GM18907 (cell line): Measurements from ENCODE around the gene SEMA3B.
"Not testable (repeated sequence)": the region's sequence is repeated elsewhere in the genome, so short reads cannot be mapped to it uniquely, and the experiment has no call there.

Experiments
- ATAC-seq: cut with Tn5 transposase; IDR thresholded peaks from one replicate; pipeline ENCODE4 v1.9.1; 2021; ENCODE audit warnings: mild to moderate bottlenecking, moderate library complexity; ENCODE audit not compliant: unreplicated experiment

Gene SEMA3B

GRCh38 chr3:50258029-50258680 is 10.8 kb upstream of the SEMA3B start:
- ATAC-seq = no peak

GRCh38 chr3:50258979-50259378 is 10.0 kb upstream of the SEMA3B start:
- ATAC-seq = no peak

GRCh38 chr3:50259432-50260026 is 9.4 kb upstream of the SEMA3B start:
- ATAC-seq = peak; percentile 20

- peak; percentile 82 for ATAC-seq
Observed at GRCh38 chr3:50260027-50260941, 8.7 kb upstream of the SEMA3B start.

- no peak for ATAC-seq
Observed at GRCh38 chr3:50260942-50261441, 8.0 kb upstream of the SEMA3B start.

GRCh38 chr3:50261505-50261904 is 7.4 kb upstream of the SEMA3B start:
- ATAC-seq = no peak

GRCh38 chr3:50262200-50262599 is 6.7 kb upstream of the SEMA3B start:
- ATAC-seq = not testable (repeated sequence)

- ATAC-seq = no peak
Observed at GRCh38 chr3:50262778-50263177, 6.2 kb upstream of the SEMA3B start.

- no peak for ATAC-seq
Observed at GRCh38 chr3:50263478-50264382, 5.2 kb upstream of the SEMA3B start.

GRCh38 chr3:50264383-50264963 is 4.5 kb upstream of the SEMA3B start:
- no peak for ATAC-seq

GRCh38 chr3:50264964-50265485 is 3.9 kb upstream of the SEMA3B start:
- no peak for ATAC-seq

- no peak for ATAC-seq
Observed at GRCh38 chr3:50265571-50265970, 3.4 kb upstream of the SEMA3B start.

GRCh38 chr3:50266017-50266416 is 2.9 kb upstream of the SEMA3B start:
- no peak for ATAC-seq

GRCh38 chr3:50266836-50267235 is 2.1 kb upstream of the SEMA3B start:
- no peak for ATAC-seq

- no peak for ATAC-seq
Observed at GRCh38 chr3:50267280-50267913, 1.6 kb upstream of the SEMA3B start.

GRCh38 chr3:50268276-50268675 is 671 bp upstream of the SEMA3B start:
- ATAC-seq = no peak

- no peak for ATAC-seq
Observed at GRCh38 chr3:50269460-50269859, 513 bp downstream of the SEMA3B start.

- ATAC-seq = no peak
Observed at GRCh38 chr3:50269977-50270413, 1.0 kb downstream of the SEMA3B start.

- ATAC-seq = no peak
Observed at GRCh38 chr3:50270422-50271224, 1.7 kb downstream of the SEMA3B start.
